Activated CD8-positive, alpha-beta memory T cell treated with anti-CD3 and anti-CD28 coated beads, Interleukin-2, amount 50 U/mL, for 48 hours (primary cell): ENCODE measurements around the gene MYO18B.

ENCODE experiments used
- DNase-seq: peaks from one replicate; pipeline ENCODE4 v3.0.0-alpha.2; 2020

The MYO18B gene

DNA sequence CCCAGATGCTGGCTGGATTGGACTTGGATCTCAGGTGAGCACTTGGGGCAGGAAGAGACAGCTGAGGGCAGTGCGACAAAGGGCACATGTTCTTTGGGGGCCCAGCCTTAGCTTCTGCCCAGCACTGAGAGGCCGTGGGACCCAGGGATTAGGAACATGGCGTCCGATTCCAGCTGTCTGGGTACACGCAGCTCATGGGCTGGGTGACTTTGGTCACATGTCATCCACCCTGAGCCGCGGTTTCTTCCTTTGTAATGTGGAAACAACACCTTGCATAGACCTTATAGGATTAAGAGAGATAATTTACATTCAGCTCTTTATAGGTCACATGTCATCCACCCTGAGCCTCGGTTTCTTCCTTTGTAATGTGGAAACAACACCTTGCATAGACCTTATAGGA lies 39.8 kb downstream of the MYO18B start:
- no peak for DNase-seq

DNA sequence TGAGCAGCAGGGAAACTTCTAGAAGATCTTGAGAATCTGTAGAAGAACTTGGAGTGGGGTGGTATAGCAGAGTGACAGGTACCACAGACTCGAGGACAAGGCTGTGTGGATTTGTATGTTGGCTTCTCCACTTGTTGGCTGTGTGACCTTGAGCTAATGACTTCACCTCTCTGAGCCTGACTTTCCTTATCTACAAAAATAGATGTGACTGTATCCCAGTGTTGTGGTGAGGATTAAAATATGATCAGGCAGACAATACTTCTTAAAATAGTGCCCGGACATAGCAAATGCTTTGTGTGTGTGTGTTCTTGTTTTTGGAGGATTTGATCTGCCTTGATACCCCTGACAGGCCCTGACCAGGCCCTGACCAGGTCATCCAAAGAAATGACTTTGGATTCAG lies 40.8 kb downstream of the MYO18B start:
- no peak for DNase-seq

DNA sequence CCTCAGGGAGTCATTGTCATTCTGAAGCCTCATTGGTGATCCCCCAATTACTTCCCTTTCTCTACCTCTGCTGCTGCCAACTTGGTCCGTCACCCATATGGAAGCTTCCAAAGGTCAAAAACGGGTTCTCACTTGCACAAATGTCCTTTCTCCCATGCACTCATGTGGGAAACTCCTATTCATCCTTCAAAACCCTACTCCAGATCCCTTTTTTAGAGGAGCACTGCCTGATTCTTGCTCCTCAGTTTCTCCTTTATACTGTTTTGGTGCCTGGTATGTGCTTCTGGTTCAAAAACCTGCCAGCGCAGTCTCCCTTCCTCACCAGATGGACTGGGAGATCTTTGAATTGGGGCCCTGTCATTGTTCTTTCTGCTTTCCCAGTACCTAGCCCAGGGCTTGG lies 41.9 kb downstream of the MYO18B start:
- DNase-seq: no peak

DNA sequence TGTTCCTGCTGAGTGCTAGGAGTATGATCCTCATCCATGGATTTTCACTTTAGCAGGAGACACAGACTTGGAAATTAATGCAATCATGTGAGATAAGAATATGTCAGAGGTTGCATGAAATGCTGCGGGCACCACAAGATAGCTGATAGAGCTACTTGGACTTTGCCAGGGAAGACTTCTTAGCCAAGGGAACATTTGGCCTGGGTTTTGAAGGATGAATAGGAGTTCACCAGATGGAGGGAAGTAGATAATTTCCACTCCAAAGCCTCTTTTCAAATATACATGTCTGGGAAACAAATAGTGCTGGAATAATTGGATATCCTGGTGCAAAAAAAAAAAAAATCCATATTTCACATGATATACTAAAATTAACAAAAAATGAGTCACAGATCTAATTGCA lies 44.2 kb downstream of the MYO18B start:
- no peak for DNase-seq

DNA sequence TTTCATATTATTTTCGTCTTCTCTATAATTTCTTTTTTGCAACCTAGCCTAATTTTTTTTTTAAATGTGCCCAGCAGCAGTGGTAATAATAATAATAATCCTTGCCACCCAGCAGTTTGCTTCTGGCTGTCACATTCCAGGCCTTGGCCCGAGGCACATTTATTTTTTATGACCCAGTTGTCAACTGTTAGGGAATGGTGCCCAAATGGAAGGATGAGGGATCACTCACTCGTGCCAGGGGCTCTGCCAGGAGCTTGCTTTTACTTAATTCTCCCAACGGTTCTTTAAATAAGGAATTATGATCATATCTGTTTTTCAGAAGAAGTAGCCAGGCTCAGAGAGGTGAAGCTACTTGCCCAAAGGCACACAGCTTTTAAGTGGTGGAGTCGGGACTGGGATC lies 49.6 kb downstream of the MYO18B start:
- DNase-seq: no peak

DNA sequence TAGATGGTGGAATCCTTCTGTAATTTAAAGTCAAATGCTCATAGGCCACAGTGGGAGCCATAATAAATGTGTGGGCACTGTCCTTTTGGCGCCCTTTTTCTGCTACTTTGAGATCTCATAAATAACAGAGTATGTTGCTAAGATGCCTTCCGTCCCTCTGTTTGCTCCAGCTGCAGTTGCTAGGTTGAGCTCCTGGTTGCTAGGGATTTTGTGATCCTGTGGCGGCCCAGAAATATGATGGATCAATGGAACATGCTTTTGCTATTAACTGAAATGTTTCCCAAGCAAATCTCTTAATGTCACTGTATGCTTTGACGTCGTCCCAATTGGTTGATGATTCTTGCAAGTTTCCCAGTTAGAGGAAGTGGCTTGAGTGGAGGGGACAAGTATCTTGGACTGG lies 53.5 kb downstream of the MYO18B start:
- DNase-seq: no peak

DNA sequence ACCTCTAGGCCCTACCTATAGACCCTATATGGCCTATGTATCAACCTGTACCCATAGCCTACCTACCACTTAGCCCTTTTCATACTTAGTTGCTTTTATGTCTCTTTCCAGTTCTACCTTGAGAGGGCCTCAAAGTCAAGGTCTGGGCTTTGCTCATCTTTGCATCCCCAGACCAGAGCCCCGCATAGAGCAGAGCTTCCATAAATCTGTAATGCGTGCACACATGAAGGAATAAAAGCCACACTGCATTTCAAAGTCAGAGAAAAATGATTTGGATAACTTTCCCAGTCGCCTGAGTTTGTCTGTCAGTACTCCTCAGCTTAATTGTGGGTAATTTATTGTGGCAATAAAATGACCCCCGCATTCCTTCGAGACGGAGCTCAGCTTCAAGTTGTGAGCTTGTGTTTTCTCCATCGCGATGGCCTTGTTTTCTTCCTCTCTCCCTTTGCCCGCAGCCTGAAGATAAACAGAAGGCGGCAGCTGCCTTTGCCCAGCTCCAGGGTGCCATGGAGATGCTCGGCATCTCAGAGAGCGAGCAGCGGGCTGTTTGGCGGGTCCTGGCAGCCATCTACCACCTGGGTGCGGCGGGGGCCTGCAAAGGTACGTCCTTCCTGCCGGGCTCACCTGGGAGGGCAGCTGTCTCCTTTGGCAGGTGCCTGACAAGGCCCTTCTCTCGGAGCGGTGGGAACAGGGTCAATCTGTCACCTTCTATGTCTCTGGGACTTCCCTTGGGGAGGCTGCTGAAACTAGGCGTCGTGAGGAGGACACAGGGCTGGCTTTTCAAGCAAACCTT lies 55.7 kb downstream of the MYO18B start:
- DNase-seq: no peak

DNA sequence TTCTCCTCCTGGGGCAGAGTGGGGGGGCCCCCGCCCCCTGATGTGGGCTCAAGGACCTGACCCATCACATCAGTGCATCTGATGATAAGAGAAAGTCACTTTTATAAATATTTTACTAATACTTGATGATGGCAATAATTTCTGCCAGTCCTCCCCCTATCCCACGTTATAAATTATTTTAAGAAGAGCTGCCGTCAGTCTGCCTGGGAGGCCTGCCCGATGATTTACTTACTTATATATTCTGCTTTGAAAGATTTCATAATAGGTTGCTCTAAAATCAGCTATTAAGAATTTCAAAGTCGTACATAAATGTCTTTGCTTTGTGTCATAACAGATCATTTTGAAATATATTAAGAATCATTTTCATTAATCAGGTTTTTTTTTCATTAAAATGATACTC lies 58.8 kb downstream of the MYO18B start:
- DNase-seq: no peak

DNA sequence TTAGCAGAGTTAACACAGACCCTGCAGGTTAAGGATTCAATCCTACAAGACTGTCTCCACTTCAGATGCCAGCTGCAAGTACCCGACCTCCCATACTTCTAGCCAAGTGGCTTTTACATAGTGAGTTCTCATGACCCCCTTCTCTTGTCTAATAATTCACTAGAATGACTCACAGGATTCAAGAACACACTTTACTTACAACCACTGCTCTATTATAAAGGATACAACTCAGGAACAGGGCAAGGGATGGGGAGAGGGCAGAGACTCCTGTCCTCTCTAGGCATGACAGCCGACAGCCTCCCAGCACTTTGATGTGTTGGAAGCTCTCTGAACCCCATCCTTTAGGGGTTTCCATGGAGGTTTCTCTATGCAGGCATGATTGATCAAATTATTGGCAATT lies 60.0 kb downstream of the MYO18B start:
- no peak for DNase-seq

DNA sequence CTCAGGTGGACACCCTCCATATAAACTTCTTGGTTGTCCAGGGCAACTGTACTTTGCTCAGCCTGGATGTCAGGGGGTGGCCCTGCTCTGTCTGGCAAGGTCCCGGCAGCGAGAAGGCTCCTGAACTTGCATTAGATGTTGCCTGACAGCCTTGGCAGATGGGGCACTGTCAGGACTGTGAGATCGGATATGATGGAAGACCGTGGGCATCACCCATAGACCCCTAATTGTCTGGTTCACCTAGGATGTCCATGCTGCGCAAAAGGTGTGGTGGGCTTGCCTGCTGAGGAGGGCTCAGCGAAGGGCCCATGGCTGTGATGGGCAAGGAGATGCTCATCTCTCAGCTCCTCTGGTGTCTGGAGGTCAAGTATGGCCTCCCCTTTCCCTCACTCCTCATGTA lies 62.7 kb downstream of the MYO18B start:
- DNase-seq: no peak

DNA sequence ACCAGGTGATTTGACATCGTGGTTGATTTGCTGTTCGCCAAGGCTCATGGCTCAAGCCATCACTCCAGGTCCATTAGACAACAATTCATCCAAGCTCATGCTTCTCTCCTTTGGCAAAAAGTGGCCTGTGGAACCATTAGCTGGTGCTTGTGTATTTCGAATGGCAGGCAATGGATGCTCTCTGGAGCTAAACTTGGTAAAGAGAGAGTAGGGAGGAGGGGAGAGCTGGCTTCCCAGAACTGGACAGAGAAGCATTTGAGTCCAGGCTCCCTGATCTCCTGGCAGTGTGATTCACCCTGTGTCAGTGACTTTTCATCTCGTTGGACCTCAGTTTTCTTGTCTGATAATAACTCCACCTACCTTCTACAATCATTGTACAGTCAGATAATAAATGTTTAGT lies 64.6 kb downstream of the MYO18B start:
- DNase-seq: no peak

DNA sequence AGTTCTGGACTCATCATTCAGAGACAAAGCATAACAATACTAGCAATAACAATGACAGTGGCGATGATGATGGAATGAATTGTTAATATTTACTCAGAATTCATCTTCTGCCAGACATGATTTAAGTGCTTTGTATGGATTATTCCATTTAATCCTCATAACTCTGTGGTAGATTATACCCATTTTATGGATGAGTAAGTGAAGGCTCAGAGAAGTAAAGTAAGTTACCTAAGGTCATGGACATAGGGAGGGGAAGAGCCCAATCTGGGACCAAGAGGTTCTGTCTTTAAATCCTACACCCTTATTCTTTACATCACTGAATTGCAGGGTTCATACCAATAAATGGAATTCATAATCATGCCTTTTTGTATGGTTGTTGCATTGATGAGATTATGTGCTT lies 72.7 kb downstream of the MYO18B start:
- no peak for DNase-seq

DNA sequence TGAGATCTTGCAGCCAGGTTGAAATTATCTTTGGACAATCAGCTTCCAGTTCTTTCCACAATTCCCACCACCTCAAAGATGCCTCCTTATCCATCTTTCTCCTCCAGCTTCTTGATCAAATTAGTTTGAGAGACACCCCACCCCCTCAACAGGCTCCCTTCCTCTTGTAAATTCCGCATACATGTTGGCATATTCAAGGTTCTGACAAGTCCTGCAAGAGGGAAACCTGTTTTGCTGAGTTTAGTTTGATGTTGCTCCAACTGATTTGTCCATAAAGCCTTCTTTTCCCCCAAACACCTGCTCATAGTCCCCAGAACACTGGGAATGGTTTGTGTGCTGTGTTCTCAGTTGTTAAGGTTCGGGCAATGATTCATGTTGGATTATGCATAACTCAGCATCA lies 73.6 kb downstream of the MYO18B start:
- DNase-seq: no peak

DNA sequence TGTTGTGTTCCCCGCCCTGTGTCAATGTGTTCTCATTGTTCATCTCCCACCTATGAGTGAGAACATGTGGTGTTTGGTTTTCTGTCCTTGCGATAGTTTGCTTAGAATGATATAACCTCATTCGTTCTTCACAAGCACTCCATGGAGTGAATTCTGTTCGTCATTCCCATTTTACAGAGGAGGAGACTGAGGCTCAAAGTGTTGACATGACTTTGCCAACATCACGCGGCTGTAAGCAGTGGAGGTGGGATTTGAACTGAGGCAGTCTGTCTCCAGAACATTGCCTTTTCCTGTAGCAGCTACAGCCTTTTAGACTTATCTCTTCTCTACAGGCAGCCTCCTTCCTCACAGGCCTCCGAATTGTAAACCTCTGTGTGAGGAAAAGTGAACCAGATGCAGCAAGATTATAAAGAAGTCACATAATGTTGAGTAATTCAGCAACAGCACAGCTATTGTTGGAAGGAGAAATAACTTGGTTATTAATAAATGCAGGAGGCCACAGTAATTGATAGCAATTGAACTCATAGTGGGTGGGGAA lies 74.6 kb downstream of the MYO18B start:
- DNase-seq: no peak

DNA sequence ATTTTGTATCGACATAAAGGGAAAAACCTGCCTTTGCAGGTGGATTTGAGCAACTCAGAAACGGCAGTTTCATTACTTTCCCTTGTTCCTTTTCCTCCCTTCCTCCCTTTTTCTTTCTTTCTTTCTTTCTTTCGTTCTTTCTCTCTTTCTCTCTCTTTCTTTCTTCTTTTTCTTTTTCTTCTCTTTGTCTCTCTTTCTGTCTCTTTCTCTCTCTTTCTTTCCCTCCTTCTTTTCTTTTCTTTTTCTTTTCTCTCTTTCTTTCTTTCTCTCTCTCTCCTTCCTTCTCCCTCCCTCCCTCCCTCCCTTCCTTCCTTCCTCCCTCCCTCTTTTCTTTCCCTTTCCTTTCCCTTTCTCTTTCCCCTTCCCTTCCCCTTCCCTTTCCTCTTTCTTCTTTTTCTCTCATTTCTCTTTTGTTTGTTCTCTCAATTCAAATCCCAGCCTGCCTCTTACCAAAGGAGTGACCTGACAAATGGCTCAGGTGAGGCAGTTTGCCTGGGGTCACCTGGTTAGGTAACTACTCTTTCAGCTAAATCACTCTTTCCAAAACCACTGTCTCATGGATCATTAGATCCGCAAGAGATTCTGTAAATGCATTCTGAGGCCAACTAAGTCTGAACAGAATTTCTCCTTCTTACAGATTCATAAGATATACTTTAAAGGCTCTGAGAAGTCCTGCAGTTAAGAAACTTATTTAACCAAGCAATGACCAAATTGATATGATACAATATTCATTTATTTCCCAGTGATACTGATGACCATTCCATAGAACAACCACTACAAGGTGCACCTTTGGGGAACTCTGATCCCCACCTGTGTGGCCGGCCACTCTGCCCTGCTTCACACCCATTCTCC lies 75.3 kb downstream of the MYO18B start:
- DNase-seq: no peak

DNA sequence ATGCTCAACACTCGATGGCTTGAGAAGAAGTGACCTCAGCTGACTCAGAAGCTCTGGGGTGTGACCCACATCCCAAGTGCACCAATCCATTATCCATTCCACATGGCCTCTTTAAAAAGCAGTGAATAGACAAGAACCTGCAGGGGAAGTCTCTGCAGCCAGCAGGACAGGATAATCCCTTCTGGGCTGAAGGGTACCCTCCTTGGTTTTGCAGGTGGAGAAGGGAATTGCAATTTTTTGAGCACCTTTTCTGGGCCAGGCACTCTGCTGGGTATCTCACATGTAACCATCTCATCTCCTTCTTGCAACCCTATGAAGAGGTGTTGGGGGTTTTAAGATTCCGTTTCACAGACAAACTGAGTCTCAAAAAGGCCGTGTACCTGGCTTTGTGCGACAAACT lies 76.6 kb downstream of the MYO18B start:
- DNase-seq: no peak

DNA sequence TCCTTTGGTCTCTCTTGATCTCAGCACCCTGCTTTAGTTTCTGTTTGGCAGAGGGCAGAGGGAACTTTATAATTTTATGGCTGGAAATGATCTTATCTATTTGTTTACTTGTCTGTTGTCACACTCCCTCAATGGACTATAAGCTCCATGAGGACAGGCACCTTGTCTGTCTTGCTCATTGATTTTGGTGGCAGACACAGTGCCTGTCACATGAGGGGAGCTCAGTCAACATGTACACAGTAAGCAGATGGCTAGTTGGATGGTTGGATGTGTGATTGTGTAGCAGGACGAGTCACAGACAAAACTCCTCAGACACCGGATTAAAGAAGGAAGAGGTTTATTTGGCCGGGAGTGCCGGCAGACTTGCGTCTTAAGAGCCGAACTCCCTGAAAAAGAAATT lies 80.4 kb downstream of the MYO18B start:
- no peak for DNase-seq

DNA sequence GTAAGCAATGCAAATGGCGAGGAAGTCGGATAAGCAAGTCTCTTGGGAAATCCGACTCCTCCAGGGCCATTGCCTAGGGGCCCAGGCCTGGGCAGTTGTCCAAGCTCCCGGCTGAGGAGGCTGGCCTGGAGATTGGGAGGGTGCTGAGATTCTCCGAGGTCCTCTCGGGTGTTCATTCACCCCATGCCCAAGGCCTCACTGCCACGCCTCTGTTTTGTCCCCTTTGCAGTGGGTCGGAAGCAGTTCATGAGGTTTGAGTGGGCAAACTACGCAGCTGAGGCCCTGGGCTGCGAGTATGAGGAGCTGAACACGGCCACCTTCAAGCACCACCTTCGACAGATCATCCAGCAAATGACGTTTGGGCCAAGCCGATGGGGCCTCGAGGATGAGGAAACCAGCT lies 81.3 kb downstream of the MYO18B start:
- DNase-seq: no peak

DNA sequence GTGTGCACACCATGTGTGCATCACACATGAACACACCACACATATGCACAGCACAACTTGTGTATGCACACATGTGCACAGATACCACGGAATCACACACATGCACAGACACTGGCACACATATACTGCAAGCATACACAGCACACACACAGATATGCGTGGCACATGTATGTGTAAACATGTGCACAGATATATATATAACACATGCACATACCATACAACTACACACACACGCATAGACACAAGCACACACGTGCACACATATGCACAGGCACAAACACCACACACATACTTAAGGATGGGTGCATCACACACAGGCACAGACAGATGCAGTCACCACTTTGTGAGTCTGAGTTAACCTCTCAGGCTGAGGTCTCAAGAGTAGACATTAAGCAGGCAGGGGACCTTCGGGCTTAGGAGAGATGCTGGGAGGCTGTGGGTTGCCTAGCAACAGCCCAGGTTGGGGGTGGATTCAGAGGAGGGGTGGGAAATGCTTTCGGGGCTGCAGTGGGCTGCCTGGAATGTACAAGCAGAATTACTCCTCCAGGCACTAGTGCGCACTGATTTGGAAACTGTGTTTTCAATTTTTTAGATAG lies 82.9 kb downstream of the MYO18B start:
- DNase-seq: no peak

DNA sequence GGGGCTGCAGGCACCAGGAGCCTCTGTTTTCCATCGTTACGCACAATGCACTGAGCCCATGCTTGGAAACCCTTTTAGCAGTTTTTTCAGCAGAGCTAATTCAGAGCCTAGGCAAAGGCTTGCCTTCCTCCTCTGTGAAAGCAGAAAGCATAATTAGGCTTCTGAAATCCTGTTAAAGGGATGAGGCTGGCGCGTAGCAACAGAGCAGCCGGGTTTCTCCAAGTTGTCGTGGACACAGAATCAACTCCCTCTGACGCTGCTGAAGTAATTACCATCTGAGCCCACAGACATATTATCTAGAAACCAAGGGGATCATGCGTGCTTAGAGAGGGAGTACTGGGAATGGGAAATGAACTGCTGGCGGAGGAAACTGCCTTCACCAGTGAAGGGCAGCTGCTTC lies 85.4 kb downstream of the MYO18B start:
- no peak for DNase-seq

DNA sequence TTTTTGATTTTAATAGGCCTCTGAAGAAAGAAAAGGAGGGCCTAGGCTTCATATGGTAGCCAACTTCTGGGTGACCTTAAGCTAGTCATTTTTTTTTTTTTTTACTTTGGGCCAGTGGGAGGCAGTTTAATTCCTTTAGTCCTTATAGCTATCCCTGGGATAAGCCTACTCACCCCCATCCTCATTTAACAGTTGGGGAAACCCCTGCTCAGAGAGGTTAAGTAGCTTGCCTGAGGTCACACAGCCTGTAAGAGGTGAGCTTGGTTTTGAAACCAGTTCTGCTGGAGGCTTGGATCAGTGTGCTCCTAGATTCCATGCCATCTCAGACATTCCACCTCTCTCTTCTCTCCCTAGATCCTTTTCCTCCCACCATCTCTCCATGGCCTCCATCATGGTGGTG lies 86.4 kb downstream of the MYO18B start:
- DNase-seq: no peak

DNA sequence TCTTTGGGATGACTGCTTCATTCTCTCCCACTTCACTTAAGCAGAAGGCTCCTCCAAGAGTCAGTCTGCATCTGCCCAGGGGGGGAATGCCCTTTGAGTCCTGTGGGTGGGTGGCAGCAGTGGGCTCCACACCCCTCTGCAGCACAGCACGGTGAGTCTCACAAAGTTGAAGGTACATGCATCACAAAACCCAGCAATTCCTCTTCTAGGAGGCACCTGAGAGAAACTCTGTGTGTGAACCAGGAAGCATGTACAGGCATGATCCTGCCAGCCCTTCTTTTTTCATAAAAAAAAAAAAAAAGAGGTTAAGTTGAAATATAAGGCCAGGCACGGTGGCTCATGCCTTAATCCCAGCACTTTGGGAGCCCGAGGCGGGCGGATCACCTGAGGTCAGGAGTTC lies 87.2 kb downstream of the MYO18B start:
- DNase-seq: no peak

DNA sequence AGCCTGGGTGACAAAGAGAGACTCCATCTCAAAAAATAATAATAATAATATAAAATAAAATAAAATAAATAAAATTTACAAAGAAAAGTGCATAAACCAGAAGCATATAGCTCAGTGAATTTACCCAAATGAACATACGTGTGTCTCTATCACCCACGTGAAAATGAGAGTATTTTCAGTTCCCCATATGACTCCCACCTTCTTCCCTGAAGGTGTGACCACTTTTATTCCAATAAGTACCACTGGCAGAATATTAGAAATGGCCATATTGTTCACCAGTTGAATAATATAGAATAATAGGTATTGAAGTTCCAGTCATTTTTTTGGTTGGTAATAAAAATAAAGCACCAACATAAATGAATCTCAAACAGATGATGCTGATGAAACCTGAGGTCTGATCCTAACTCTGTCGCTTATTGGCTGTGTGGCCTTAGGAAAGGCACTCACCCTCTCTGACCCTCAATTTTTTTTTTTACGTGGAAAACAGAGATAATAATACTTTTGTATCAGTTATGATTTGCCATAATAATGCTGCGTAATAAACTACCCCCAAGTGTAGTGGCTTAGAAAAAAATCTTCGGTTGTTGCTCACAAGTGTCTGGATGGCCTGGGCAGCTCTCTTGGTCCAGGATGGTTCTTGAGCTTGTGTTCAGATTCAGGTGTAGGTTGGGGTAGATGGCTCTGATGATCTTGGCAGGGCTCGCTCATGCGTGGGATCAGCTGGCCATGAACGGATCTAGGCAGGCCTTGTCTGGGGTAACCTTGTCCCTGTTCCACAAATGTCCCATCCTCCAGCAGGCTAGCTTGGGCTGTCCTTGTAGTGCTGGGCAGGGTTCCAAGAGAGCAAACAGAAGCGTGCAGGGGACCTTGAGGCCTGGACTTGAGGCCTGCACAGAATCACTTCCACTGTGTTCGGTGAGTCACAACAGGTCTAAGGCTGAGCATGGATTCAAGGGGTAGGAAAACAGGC lies 88.1 kb downstream of the MYO18B start:
- no peak for DNase-seq
